RWPE2 (cell line): ENCODE results near the gene HES3.

Experiments used
- ATAC-seq: fragments of 200-7000 bp; cut with Tn5 transposase; 3 replicates; pipeline ENCODE4 v1.9.1; 2021; ENCODE audit warnings: low read depth
- DNase-seq: peaks from one replicate; pipeline ENCODE4 v3.0.0-alpha.2; 2020; ENCODE audit warnings: low spot score
- H3K27ac ChIP-seq: fragments of 450-650 bp; 2 replicates; pipeline ENCODE4 v1.5.1; 2017; ENCODE audit warnings: mild to moderate bottlenecking; ENCODE audit not compliant: poor library complexity, severe bottlenecking
- H3K27me3 ChIP-seq: fragments of 250-450 bp; sonication (Bioruptor Pico); 2 replicates; pipeline ENCODE4 v1.5.1; 2021; ENCODE audit warnings: mild to moderate bottlenecking, moderate library complexity; ENCODE audit not compliant: insufficient read depth, poor library complexity, severe bottlenecking
- H3K36me3 ChIP-seq: fragments of 250-450 bp; sonication (Bioruptor Pico); 2 replicates; pipeline ENCODE4 v1.5.1; 2020; ENCODE audit warnings: low read depth, mild to moderate bottlenecking, moderate library complexity
- H3K4me1 ChIP-seq: fragments of 250-450 bp; sonication (Bioruptor Pico); 2 replicates; pipeline ENCODE4 v1.5.1; 2021; ENCODE audit warnings: mild to moderate bottlenecking, moderate library complexity; ENCODE audit not compliant: insufficient read depth, poor library complexity, severe bottlenecking
- H3K4me3 ChIP-seq: fragments of 250-450 bp; sonication (Bioruptor Pico); 2 replicates; pipeline ENCODE4 v1.5.1; 2021; ENCODE audit warnings: mild to moderate bottlenecking, moderate library complexity; ENCODE audit not compliant: severe bottlenecking
- H3K9me3 ChIP-seq: fragments of 250-450 bp; sonication (Bioruptor Pico); 2 replicates; pipeline ENCODE4 v1.5.1; 2021; ENCODE audit warnings: mild to moderate bottlenecking, moderate library complexity; ENCODE audit not compliant: severe bottlenecking
- CTCF ChIP-seq: fragments of 450-650 bp; IDR thresholded peaks from one replicate; pipeline ENCODE4 v1.5.1; 2017; ENCODE audit warnings: mild to moderate bottlenecking, moderate library complexity; ENCODE audit not compliant: poor library complexity, severe bottlenecking

HES3 gene

GRCh38 chr1:6271554-6271953 lies 27.6 kb downstream of the HES3 start:
- Histone ChIP-seq H3K4me3 (no peak overlapping the region), H3K36me3 (peaks cover 12% of the 10 kb centered on the region), H3K9me3 (no peaks in the 10 kb centered on the region), H3K27me3 (no peaks in the 10 kb centered on the region), H3K4me1 (peaks cover 14% of the 10 kb centered on the region), H3K27ac (no peak overlapping the region)
- no peak for TF ChIP-seq CTCF
- ATAC-seq, result no peak
- no peak for DNase-seq

DNA sequence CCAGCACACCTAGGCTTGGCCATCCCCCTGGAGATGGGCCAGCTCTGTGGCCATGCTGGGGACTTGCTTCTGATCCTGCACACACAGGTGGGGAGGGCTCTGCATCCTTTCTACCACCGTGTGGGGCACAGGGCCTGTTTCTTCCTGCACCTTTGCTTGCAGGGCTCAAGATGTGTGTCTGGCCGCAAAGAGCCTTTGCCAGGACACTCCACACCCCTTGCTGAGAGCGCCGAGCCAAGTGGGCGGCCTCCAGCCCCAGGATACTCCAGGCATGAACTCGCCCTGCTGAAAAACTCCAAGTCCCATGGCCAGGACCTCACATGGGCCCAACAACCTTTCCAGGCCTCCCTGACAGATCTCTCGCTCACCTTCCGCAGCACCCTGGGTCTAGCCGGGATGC lies 28.5 kb downstream of the HES3 start:
- Histone ChIP-seq H3K27ac (no peak overlapping the region), H3K4me3 (no peak overlapping the region), H3K36me3 (peaks cover 12% of the 10 kb centered on the region), H3K27me3 (no peaks in the 10 kb centered on the region), H3K4me1 (peaks cover 10% of the 10 kb centered on the region), H3K9me3 (no peaks in the 10 kb centered on the region)
- DNase-seq (no peak), ATAC-seq (no peak)
- TF ChIP-seq CTCF, result no peak

DNA sequence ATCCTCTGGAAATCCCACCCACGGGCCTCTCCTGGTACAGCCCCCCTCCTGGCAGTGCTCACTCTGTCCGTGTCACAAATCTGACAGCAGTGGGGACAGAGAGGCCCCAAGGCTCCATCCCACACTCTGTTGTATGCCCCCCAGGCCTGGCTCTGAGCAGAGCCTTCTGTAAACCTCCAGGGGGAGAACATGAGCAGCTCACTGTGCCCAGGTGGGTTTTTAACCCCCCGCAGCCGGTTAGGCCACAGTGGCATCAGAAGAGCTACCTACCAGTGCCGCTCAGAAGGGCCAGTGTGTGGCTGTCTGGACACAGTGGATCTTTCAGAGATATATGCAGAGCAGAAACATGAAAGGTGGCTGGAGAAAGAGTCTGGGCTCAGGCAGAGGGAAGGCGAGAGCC lies 28.9 kb downstream of the HES3 start:
- Histone ChIP-seq H3K9me3 (no peaks in the 10 kb centered on the region), H3K36me3 (peaks cover 12% of the 10 kb centered on the region), H3K4me1 (peaks cover 6% of the 10 kb centered on the region), H3K27me3 (no peaks in the 10 kb centered on the region), H3K4me3 (no peak overlapping the region), H3K27ac (no peak overlapping the region)
- DNase-seq (no peak), ATAC-seq (no peak)
- TF ChIP-seq CTCF, result no peak

DNA sequence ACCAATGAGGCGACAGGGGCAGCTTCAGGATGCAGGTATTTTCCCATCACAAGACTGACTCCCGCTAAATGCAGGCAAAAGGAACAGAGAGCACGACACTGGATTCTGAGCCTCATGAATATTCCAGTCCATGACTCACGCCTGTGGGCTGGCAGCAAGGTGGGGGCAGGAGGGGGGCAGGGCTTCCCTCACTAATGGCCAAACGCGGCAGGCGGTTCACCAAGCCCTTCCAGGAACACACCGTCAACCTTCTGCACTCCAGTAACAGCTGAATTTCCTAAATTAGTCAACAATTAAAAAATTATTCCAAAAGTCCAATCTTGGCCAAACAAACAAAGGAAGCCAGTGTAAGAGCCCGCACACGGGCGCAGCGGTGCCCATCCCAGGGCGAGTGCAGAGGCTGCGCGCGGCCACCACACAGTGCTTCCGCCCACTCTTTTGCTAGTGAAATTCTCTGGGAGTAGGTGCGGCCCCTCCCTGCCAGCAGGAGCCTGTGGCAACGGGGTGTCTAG lies 29.5 kb downstream of the HES3 start:
- H3K36me3 ChIP-seq, result peaks cover 12% of the 10 kb centered on the region
- no peak for TF ChIP-seq CTCF
- no peaks in the 10 kb centered on the region for H3K9me3 ChIP-seq
- H3K4me3 ChIP-seq, result no peak overlapping the region
- H3K27me3 ChIP-seq, result no peaks in the 10 kb centered on the region
- no peak for DNase-seq
- peak; percentile 46; the same call in 2 of the 3 replicates for ATAC-seq
- H3K4me1 ChIP-seq, result peaks cover under 1% of the 10 kb centered on the region
- H3K27ac ChIP-seq, result no peak overlapping the region

DNA sequence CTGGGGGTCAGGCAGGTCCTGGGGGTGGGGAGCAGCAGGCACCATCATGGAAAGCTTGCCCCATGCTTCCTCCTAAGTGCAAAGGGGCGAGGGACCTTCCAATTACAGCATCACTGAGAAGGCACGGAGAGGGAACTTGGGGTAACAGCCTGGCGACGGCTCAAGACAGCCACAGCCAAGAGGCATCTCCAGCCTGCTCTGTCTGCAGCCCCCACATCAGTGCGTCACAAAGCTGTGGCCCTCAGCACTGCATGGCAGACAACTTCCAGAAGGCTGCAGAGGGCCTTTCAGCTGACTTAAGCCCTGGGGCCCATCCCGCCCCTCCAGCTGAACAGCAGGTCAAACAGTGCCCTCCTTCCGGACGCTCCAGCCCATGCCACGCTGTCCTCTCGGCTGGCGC lies 30.1 kb downstream of the HES3 start:
- Histone ChIP-seq H3K27me3 (no peaks in the 10 kb centered on the region), H3K4me1 (no peaks in the 10 kb centered on the region), H3K9me3 (no peaks in the 10 kb centered on the region), H3K27ac (no peak overlapping the region), H3K4me3 (no peak overlapping the region), H3K36me3 (peaks cover 12% of the 10 kb centered on the region)
- DNase-seq, result no peak
- no peak for TF ChIP-seq CTCF
- ATAC-seq, result no peak
